ENCODE measurements around the gene ZFP90. TPM values are rescaled to one million over a fixed set of nuclear protein-coding genes. Genes with fewer than 3 reads are reported as not detected.

The ZFP90 gene
- total RNA-seq, 1 experiment from 2014 or later: 12.8 TPM

DNA sequence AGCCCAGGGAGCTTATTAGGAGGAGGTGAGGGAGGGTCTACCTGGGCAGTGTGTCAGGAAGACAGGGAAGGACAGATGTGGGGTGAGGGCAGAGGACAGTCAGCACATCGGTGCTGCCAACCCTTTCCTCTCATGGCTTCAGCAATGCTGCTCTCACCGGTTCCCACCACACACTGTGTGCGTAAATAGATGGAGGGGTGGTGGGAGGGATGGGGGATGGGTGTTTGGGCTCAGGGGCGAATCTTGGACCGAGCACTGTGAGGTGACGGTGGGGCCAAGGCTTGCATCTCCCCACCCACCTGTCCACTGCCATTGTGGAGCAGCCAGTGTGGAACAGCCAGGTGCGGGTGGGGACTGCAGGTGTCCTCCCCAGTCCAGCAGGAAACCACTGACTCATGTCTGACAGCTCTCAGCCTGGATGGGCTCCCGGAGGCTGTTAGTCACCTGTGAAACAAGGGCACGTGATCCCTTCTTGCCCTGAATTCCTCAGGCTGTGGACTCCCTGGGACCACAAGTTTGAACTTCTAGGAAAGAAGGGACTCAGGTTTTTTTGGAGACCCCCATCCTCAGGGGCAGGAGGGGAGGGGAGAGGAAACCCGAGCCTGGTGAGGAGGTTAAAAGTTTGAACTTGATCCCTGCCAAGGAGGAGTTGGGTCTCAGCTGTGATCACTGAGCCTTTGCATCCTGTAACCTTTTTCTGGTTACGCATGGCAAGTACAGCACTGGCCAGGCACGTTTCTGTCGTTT, 48.1 kb upstream of the ZFP90 start:
- Histone ChIP-seq H2AFZ (ENCODE audit: low read length) (no peak overlapping the region), H3K18ac (ENCODE audit: insufficient read length, low read depth, low read length) (no peak overlapping the region), H4K20me1 (ENCODE audit: control insufficient read depth, insufficient read depth, insufficient read length) (no peaks in the 10 kb centered on the region), H3K14ac (ENCODE audit: insufficient read depth, low read length) (no peak overlapping the region), H3K23ac (ENCODE audit: insufficient read length, low read depth, low read length) (no peak overlapping the region), H3K79me2 (ENCODE audit: insufficient read depth, low read length) (no peaks in the 10 kb centered on the region), H4K8ac (replicated peaks; ENCODE audit: insufficient read length, low read depth, low read length) (no peak overlapping the region), H3K9me3 (ENCODE audit: control insufficient read depth, low read depth, low read length) (no peaks in the 10 kb centered on the region), H3K56ac (ENCODE audit: insufficient read length, low read depth, low read length) (no peak overlapping the region), H2BK15ac (ENCODE audit: low read depth, low read length) (no peak overlapping the region), H4K5ac (ENCODE audit: insufficient read length, low read depth, low read length) (no peak overlapping the region), H3K79me1 (ENCODE audit: insufficient read depth, low read depth, low read length, poor library complexity, severe bottlenecking) (no peaks in the 10 kb centered on the region), H3K27ac (ENCODE audit: insufficient read length, low read depth, low read length) (no peak overlapping the region), H2BK20ac (ENCODE audit: low read depth, low read length, poor library complexity, severe bottlenecking) (no peak overlapping the region), H2BK12ac (ENCODE audit: insufficient read length, low read depth, low read length) (no peak overlapping the region), H3K23me2 (ENCODE audit: insufficient read length, low read depth, low read length, poor library complexity, severe bottlenecking) (no peaks in the 10 kb centered on the region), H3K9ac (ENCODE audit: extremely low read depth, insufficient read length, low read length) (no peak overlapping the region), H3T11ph (ENCODE audit: low read length) (no peak overlapping the region), H3K4me1 (ENCODE audit: insufficient read depth, low read length) (peaks cover 3% of the 10 kb centered on the region), H2BK5ac (ENCODE audit: insufficient read length, low read length) (no peak overlapping the region), H3K27me3 (ENCODE audit: insufficient read depth, low read length) (no peaks in the 10 kb centered on the region), H3K4ac (ENCODE audit: low read depth, low read length) (no peak overlapping the region), H3K4me2 (ENCODE audit: insufficient read depth, insufficient read length, low read length) (no peak overlapping the region), H4K91ac (ENCODE audit: insufficient read length, low read depth, low read length) (no peak overlapping the region), H2AK5ac (ENCODE audit: insufficient read length, low read length) (no peak overlapping the region), H2BK120ac (ENCODE audit: low read depth, low read length, poor library complexity, severe bottlenecking) (no peak overlapping the region)
- Mint-ChIP-seq H3K4me3 (no peak overlapping the region), H3K36me3 (ENCODE audit: insufficient read depth in 1 of 3, low read depth in 3 of 3) (peaks cover 0 to 8% (median 3%) of the 10 kb centered on the region in 3 experiments; a peak in 6 of 7 replicates), H3K9me3 (peaks cover 7 to 11% of the 10 kb centered on the region in 2 experiments; a peak in 4 of 5 replicates), H3K4me1 (peaks cover 23 to 31% of the 10 kb centered on the region in 2 experiments), H3K27me3 (ENCODE audit: low read depth) (no peaks in the 10 kb centered on the region; the same call in 1 of the 2 replicates), H3K27ac (no peak overlapping the region; a peak in 1 of 7 replicates)
- TF ChIP-seq, protein P1, sequence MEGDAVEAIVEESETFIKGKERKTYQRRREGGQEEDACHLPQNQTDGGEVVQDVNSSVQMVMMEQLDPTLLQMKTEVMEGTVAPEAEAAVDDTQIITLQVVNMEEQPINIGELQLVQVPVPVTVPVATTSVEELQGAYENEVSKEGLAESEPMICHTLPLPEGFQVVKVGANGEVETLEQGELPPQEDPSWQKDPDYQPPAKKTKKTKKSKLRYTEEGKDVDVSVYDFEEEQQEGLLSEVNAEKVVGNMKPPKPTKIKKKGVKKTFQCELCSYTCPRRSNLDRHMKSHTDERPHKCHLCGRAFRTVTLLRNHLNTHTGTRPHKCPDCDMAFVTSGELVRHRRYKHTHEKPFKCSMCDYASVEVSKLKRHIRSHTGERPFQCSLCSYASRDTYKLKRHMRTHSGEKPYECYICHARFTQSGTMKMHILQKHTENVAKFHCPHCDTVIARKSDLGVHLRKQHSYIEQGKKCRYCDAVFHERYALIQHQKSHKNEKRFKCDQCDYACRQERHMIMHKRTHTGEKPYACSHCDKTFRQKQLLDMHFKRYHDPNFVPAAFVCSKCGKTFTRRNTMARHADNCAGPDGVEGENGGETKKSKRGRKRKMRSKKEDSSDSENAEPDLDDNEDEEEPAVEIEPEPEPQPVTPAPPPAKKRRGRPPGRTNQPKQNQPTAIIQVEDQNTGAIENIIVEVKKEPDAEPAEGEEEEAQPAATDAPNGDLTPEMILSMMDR (conservative IDR thresholded peaks at IDR 0.05): no peak
- WGBS (ENCODE audit: extremely low coverage, insufficient read length, low lambda C conversion rate): no CpG with 5 or more reads among the region's 13 CpGs
- peak; percentile 48 for DNase-seq

All from H9 (cell line).